ENCODE measurements around the gene ATPAF2. TPM values are rescaled to one million over a fixed set of nuclear protein-coding genes. Genes with fewer than 3 reads are reported as not detected.
"Not testable (repeated sequence)": the region's sequence is repeated elsewhere in the genome, so short reads cannot be mapped to it uniquely, and the experiment has no call there.

ATPAF2 gene
- total and polyA plus RNA-seq, 9 donors, result 5.5 to 34.5 (median 15.5) TPM

DNA sequence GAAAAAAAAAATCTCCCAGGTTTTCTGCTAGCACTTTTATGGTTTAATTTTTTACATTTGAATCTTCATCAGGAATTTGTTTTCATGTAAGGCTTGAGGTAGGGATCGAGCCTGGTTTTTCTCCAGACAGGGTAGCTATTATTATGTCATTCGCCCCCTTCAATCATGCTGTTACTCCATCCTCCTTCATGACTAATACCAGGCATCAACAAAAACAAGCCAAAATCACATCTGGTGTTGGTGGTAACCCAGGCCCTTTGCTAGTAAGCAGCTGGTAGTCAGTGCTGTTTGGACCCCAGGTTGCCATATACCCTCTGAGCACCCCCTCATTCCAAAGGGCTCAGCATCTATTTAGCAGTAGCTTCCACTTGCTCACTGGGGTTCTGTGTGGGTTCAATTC lies 36.8 kb downstream of the ATPAF2 start:
- no peaks in the 10 kb centered on the region for H3K27me3 ChIP-seq
- no peaks in the 10 kb centered on the region for H3K9me3 ChIP-seq
- WGBS, 3 donors, result 84 to 93% (median 90%) methylated on average over 2 of the region's 2 CpGs
- intact Hi-C loops (cut with DNase I), result no loop called here
- TF ChIP-seq EP300 (IDR thresholded peaks at IDR 0.05), result no peak
- TF ChIP-seq, protein P1, sequence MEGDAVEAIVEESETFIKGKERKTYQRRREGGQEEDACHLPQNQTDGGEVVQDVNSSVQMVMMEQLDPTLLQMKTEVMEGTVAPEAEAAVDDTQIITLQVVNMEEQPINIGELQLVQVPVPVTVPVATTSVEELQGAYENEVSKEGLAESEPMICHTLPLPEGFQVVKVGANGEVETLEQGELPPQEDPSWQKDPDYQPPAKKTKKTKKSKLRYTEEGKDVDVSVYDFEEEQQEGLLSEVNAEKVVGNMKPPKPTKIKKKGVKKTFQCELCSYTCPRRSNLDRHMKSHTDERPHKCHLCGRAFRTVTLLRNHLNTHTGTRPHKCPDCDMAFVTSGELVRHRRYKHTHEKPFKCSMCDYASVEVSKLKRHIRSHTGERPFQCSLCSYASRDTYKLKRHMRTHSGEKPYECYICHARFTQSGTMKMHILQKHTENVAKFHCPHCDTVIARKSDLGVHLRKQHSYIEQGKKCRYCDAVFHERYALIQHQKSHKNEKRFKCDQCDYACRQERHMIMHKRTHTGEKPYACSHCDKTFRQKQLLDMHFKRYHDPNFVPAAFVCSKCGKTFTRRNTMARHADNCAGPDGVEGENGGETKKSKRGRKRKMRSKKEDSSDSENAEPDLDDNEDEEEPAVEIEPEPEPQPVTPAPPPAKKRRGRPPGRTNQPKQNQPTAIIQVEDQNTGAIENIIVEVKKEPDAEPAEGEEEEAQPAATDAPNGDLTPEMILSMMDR (IDR thresholded peaks at IDR 0.05), result no peak
- no peak for TF ChIP-seq POLR2A (IDR thresholded peaks at IDR 0.05)
- H3K36me3 ChIP-seq, result no peaks in the 10 kb centered on the region
- no peak overlapping the region for H3K27ac ChIP-seq
- no peak for DNase-seq
- H3K4me1 ChIP-seq (ENCODE audit: insufficient read depth), result no peaks in the 10 kb centered on the region
- no peak overlapping the region for H3K4me3 ChIP-seq

DNA sequence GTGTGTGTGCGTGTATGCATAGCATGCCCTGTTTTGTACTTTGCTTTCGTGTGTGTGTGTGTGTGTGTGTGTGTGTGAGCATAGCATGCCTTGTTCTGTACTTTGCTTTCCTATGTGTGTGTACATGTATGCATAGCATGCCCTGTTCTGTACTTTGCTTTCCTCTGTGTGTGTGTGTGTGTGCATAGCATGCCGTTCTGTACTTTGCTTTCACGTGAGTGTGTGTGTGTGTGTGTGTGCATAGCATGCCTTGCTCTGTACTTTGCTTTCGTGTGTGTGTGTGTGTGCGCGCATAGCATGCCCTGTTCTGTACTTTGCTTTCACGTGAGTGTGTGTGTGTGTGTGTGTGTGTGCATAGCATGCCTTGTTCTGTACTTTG lies 38.9 kb downstream of the ATPAF2 start:
- no peak for TF ChIP-seq POLR2A (IDR thresholded peaks at IDR 0.05)
- TF ChIP-seq EP300 (IDR thresholded peaks at IDR 0.05), result no peak
- TF ChIP-seq, protein P1 (IDR thresholded peaks at IDR 0.05), result no peak
- intact Hi-C loops (cut with DNase I), result no loop called here
- 67 to 79% (median 77%) methylated on average over 8 of the region's 8 CpGs for WGBS, 3 donors

DNA sequence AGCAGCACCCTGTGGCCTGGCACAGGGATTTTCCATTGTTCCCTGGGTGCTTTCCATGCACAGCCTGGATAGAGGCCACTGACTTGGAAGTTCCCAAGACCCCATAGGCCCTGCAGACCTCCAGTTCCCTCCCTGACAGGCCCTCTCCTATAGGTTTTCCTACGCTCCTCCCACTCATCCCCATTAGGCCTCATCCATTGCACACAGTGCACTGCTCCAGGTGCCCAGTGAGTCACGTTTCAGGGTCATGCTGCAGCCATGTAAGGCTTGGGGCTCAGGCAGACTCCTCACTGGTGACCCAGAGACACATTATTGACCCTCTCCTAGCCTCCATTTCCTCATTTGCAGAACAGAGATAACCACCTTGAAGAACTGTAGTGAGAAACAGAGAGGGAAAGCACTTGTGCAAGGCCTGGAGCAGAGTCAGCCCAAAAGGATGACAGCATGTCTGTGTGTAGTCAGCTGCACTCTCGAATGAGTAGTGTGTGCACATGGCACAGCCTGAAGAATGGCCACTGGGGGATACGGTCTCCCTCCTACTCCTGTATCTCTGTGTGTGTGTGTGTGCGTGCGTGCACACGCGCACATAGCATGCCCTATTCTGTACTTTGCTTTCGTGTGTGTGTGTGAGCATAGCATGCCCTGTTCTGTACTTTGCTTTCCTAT lies 39.5 kb downstream of the ATPAF2 start:
- no peak for DNase-seq
- Histone ChIP-seq H3K27ac (no peak overlapping the region), H3K27me3 (no peaks in the 10 kb centered on the region), H3K36me3 (no peaks in the 10 kb centered on the region), H3K4me3 (no peak overlapping the region), H3K9me3 (no peaks in the 10 kb centered on the region), H3K4me1 (ENCODE audit: insufficient read depth) (peaks cover 4% of the 10 kb centered on the region)
- TF ChIP-seq EP300 (IDR thresholded peaks at IDR 0.05) (no peak), POLR2A (IDR thresholded peaks at IDR 0.05) (no peak)
- TF ChIP-seq, protein P1 (IDR thresholded peaks at IDR 0.05), result no peak
- WGBS, 3 donors, result 79 to 85% (median 82%) methylated on average over 9 of the region's 9 CpGs
- intact Hi-C loops (cut with DNase I), result no loop called here

More for the DNA sequence above, 38.9 kb downstream of the ATPAF2 start:
- Histone ChIP-seq H3K36me3 (no peaks in the 10 kb centered on the region), H3K4me1 (ENCODE audit: insufficient read depth) (no peaks in the 10 kb centered on the region), H3K9me3 (no peaks in the 10 kb centered on the region), H3K4me3 (no peak overlapping the region), H3K27me3 (no peaks in the 10 kb centered on the region), H3K27ac (no peak overlapping the region)
- no peak for DNase-seq

DNA sequence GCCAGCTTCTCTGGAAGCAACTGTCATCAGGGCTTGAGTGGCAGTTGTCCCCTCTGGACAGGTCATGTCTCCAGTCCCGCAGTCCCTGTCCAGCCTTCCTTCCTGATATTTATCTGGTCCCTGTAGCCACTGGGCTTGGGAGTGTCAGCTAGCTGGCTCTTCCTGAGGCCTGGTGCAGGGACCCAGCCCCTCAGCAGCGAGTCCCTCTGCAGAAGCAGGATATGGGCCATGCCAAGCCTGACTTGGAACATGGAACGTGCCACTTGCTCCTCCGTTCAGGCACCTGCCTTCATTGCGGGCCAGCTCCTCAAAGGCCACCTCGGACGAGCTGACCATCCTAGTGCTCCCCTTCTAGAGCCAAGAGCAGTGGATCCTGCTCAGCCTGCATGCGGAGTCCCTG lies 40.0 kb downstream of the ATPAF2 start:
- Histone ChIP-seq H3K9me3 (no peaks in the 10 kb centered on the region), H3K36me3 (no peaks in the 10 kb centered on the region), H3K4me3 (no peak overlapping the region), H3K27ac (no peak overlapping the region), H3K27me3 (no peaks in the 10 kb centered on the region), H3K4me1 (ENCODE audit: insufficient read depth) (peaks cover 5% of the 10 kb centered on the region)
- intact Hi-C loops (cut with DNase I), result no loop called here
- no peak for DNase-seq
- TF ChIP-seq POLR2A (IDR thresholded peaks at IDR 0.05) (no peak), EP300 (IDR thresholded peaks at IDR 0.05) (no peak)
- TF ChIP-seq, protein P1 (IDR thresholded peaks at IDR 0.05), result no peak
- 94 to 96% (median 94%) methylated on average over 8 of the region's 8 CpGs for WGBS, 3 donors

DNA sequence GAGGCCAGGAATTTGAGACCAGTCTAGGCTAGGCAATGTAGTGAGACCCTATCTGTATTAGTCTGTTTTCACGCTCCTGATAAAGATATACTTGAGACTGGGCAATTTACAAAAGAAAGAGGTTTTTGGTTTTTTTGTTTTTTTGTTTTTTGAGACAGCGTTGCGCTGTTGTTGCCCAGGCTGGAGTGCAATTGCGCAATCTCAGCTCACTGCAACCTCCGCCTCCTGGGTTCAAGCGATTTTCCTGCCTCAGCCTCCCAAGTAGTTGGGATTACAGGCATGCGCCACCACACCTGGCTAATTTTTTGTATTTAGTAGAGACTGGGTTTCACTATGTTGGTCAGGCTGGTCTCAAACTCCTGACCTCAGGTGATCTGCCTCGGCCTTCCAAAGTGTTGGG lies 43.1 kb downstream of the ATPAF2 start:
- H3K36me3 ChIP-seq; DNase-seq; H3K4me3 ChIP-seq; H3K4me1 ChIP-seq (ENCODE audit: insufficient read depth); H3K27me3 ChIP-seq; H3K9me3 ChIP-seq; intact Hi-C loops (cut with DNase I); H3K27ac ChIP-seq: not testable (repeated sequence)
- WGBS, 3 donors, result 95 to 99% (median 97%) methylated on average over 8 of the region's 8 CpGs
